LNCAP (cell line): Measurements from ENCODE around the gene EIF2S1.

Experiments
- TF ChIP-seq, protein P1 (sequence below): fragments of 450-650 bp; IDR thresholded peaks from 2 replicates; pipeline ENCODE4 v1.5.1; 2017; ENCODE audit warnings: mild to moderate bottlenecking

The EIF2S1 gene

DNA sequence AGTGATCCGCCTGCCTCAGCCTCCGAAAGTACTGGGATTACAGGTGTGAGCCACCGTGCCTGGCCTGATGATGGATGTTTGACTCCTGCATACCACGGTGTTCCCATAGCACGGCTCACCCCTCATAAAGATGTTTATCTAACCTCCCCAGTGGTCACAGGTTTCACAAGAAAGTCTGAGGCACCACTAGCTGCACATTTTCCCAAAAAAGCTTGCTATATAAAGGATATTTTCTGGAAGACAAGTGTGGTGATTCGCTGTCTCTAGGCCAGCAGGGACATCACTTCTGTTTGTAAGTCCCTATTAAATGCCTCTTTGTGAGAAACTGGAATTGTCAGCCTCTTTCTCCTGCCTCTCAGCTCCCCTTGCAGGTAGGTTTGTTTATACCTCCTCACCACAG is 33.6 kb downstream of the EIF2S1 start:
- TF ChIP-seq, protein P1, sequence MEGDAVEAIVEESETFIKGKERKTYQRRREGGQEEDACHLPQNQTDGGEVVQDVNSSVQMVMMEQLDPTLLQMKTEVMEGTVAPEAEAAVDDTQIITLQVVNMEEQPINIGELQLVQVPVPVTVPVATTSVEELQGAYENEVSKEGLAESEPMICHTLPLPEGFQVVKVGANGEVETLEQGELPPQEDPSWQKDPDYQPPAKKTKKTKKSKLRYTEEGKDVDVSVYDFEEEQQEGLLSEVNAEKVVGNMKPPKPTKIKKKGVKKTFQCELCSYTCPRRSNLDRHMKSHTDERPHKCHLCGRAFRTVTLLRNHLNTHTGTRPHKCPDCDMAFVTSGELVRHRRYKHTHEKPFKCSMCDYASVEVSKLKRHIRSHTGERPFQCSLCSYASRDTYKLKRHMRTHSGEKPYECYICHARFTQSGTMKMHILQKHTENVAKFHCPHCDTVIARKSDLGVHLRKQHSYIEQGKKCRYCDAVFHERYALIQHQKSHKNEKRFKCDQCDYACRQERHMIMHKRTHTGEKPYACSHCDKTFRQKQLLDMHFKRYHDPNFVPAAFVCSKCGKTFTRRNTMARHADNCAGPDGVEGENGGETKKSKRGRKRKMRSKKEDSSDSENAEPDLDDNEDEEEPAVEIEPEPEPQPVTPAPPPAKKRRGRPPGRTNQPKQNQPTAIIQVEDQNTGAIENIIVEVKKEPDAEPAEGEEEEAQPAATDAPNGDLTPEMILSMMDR = no peak

DNA sequence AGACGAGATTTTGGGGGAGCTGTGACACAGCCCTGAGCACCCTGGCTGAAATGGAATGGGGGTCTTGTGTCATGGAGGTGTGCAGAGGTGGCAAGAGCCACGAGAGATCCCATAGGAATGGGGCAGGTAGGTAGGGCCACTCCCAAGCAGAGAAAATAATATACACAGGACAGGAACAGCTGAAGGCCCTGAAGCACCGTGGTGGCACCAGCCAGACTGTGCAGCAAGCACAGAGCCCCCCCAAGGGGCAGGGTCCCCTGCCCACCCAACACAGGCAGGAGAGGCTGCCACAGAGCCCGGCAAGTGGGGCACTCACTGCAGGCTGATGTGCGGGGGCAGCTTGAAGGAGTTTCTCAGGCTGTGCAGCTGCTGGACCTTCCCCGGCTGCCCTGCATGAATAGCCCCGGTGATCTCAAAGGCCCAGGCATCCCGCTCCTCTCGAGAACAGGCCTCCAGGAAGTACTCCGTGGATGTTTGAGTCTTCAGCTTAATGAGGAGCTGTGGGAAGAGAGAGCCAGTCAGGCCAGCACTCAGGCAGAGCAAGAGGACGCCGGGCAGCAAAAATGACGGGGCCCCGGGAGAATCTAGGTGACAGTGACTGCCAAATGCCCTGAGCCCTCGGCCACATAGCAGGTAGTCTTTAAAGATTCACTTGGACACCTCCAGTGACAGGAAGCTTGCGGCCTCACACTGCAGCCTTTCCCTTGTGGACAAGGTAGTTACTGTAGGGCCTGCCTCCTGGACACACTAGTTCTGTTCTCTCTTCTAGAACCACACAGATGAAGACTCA is 35.2 kb downstream of the EIF2S1 start:
- TF ChIP-seq, protein P1 = no peak

DNA sequence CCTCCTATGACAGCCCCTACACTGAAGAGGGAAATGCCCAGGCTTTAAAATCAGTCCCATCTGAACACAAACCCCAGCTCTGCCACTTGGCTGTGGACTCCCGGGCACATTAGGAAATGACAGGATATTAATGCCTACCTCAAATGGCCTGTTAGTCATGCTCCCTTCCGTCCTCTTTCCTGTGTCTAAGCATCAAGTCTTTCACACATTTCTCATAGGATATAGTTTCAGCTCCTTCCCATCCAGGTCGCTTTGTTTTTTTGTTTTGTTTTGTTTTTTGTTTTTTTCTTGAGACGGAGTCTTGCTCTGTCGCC is 35.7 kb downstream of the EIF2S1 start:
- TF ChIP-seq, protein P1 = no peak

DNA sequence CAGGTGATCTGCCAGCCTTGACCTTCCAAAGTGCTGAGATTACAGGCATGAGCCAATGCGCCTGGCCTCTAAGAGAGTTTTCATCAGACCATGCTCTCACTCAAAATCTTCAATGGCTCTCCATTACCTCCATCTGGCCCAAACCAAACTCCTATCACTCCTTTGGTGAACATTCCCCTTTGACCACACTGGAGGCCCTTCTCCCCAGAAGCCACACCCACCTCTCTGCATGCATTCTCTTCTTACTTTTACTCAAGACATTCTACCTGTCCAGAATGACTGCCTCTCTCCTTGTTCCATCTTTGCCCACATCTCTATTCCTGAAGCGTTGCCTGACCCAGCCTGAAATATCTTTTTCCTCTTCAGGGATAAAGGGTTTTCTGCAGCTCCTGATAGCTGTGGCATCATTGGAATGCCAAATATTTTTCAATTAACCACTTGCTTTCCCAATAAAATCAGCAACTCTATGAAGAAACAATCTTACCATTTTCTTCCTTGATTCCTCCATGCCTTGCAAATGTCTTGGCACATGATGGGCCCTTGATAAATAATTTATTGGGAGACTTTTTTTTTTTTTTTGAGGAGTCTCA is 36.3 kb downstream of the EIF2S1 start:
- TF ChIP-seq, protein P1 = no peak

DNA sequence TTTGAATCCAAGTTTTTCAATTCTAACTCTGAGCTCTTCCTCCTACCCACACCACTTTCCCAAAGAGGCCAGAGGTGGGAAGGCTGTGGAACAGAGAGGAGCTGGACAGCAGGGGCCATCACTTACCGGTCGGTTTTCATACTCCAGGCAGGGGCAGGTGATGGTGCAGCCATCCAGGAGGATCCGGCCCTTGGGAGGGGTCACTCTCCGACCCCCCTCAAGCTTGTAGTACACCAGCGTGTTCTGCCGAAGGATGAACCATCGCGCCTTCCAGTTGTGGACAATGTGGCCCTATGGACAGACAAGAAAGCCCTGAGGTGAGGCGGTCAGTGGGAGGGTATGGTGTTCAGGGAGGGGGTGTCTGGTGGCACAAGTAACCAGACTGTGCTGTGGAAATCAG is 37.4 kb downstream of the EIF2S1 start:
- TF ChIP-seq, protein P1 = no peak

DNA sequence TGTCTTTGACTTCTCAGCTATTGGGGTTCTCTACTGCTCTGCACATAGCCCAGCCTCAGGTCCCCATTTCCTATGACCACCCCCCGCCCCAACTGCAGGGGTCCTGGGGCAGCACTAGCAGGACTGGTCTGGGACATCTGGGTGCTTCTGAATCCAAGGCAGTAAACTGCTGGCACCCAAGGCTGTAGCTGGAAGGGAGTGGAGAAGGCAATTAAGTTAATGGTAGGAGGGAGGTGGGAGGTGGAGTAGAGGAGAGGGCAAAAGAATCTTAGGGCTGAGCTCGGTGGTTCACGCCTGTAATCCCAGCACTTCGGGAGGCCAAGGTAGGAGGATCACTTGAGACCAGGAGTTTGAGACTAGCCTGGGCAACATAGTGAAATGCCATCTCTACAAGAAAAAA is 40.3 kb downstream of the EIF2S1 start:
- TF ChIP-seq, protein P1 = no peak

DNA sequence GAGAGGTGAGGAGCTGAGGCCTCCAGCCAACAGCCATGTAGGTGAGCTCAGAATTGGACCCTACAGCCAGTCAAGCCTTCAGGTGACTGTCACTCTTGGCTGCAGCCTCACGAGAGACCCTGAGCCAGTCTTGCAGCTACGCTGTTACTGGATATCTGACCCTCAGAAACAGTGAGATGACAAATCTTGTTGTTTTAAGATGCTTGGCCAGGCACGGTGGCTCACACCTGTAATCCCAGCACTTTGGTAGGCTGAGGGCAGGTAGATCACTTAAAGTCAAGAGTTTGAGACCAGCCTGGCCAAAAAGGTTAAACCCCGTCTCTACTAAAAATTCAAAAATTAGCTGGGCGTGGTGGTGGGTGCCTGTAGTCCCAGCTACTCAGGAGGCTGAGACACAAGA is 45.6 kb downstream of the EIF2S1 start:
- TF ChIP-seq, protein P1 = no peak

DNA sequence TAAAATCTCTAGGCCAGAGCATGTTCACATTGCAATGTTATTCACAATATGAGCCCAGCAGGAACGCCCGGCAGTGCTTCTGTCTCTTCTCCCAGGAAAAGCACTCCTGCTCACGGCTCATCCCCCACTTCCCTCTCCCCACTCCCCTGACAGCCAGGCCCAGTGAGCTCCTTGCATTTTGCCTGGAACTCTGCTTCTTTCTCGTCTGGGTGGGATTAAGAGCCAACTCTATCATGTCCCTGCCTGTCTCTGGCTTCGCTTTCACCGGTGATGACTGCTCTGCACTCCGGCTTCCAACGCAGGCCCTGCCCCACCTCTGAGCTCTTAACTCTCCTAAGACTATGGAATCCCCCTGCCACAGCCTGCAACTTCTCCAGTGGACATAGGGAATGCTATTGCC is 49.3 kb downstream of the EIF2S1 start:
- TF ChIP-seq, protein P1 = no peak
